Fibroblast of skin of left biceps (primary cell): ENCODE results near the gene MEF2C.
"Not testable (repeated sequence)": the region's sequence is repeated elsewhere in the genome, so short reads cannot be mapped to it uniquely, and the experiment has no call there.

ENCODE experiments used
- DNase-seq, 2 experiments: peaks; one replicate each; pipeline ENCODE4 v3.0.0-alpha.2; 2013; ENCODE audit warnings: low read depth in 2 of 2

The MEF2C gene

DNA sequence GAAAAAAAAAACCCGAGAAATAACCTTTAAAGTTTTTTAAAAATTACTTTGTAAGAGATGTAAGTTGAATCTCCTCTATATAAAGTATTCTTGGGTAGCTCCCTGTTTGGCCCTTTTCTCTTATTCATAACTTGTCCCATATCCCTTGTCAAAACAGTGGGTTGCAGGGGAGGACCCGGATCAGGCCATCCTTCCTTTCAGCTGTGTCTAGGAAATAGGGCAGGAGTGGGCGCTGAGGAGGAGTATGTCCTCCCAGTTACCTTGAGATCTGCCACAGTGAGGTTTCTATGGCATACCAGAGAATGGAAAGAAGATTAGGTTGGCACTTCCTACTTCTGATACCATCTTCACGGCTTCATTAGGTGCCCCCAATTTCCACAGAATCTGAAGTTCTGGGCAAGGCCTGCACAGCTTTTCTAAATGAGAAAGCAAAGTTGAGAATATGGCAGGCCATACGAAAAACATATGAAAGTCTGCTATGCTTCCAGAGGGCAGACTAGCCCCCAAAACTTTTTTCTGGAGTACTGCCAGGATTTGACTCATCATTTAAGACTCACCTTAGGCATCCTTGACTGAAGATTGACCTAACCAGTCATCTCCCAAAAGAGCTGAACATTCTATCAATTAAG, 20.3 kb downstream of the MEF2C start:
- DNase-seq, result no peak

DNA sequence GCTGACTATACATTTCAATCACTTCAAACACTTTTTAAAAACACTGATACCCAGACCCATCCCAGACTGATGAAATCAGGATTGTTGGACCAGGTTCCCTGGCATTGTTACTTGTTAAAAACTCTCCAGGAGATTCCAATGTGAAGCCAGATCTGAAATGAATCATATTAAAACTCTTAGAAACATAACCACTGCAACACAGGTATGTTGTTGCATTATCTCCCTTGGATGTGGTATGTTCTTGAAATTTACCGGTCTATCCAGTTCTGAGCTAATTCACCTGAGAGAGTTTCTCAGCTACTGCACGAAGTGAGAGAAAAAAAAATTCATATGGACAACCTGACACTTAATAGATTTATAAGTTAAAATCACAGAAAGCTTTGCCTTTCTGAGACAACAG, 21.8 kb downstream of the MEF2C start:
- no peak for DNase-seq

DNA sequence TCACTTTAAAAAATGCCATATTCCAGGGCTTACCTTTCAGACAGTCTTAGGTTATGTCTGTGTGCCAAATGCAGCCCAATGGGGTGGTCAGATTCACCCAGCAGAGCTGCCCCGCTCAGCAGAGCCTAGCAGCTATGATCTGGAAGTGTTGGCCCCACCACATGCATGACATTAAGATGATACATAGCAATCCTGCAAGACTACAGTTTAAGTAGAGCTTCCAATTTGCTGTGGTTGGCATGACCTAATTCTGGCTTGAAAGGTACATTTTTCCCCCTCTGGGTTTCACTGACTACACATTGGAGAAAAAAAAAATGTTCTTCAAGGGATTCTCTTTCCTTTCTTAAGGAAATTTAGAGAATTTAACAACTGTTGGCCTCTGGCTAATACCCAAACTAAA, 22.5 kb downstream of the MEF2C start:
- no peak for DNase-seq

DNA sequence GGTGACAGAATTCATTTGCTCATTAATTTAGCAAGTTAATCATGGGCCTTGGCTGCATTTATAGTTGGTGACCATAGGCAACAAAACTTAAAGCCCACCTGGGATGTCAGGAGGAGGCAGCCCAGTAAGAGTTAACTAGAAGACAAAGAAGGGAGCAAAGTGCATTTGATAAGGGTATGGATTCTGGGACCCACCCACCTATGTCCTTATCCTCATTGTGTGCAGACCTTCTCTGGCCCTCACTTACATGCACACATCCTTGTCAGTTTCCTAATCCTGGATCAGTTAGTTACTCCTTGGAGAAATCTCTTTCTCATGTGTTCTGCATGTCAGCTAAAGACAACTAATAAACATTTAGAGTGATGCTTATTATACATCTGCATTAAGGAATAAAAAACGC, 24.6 kb downstream of the MEF2C start:
- no peak for DNase-seq

DNA sequence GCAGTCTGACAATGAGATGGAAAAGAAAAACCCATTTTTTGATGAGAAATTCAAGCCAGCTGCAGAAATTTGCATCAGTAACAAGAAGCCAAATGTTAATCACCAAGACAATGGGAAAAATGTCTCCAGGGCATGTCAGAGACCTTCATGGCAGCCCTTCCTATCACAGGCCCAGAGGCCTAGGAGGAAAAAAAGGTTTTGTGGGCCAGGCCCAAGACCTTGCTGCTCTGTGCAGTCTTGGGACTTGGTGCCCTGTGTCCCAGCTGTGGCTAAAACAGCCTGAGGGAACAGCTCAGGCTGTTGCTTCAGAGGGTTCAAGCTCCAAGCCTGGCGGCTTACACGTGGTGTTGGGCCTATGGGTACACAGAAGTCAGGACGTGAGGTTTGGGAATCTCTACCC, 26.6 kb downstream of the MEF2C start:
- DNase-seq, result not testable (repeated sequence)

DNA sequence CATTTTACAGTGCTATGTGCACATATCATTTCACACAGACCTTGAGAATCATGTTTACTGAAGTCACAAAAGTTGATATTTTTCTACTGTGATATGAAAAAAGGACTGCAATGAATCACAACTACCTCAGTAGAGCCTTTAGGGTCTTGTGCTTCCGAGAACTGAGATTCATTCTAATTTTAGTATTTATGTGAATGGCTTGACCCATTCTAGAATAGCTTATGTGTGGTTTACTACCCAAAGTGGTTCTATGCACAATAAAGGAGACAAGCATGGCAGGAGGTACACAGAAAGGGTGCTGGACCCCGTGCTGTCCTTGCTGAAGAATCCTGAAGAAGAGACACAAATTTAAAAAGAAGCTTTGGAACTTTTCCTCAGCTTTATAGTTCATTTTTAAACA, 28.2 kb downstream of the MEF2C start:
- no peak for DNase-seq

DNA sequence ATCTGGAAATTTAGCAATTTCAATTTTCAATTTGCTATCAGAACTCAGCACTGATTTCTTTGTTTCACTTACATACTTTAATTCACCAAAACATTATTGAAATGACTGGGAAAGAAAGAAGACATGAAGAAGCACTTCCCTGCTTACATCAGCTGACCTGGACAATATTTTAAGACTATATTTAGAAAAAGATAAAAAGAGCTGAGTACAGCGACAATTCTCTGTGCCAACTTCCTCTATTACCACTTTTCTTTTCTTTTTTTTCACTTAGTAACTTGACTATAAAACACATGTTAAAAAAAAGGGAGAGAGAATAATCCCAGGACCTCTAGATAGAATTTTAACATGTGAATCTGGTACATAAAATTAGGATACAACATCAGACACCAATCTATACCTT, 35.6 kb downstream of the MEF2C start:
- no peak for DNase-seq

DNA sequence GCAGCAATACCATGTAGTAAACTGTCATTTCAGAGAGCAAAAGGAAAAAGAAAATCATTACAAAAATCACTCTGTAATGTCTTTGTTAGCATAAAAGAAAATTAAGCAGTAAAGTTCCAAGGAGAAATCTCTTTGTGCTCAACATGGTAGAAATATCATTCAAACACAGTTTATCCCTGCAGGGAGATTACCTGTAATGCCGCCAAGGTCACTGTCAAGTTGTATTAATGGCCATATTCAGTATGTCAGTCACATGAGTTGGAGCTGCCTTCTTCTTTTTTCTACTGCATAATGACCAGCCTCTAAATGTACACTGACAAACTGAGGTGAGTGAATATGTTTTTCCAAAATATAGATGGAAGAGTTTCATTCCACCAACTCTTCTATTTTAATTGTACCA, 36.5 kb downstream of the MEF2C start:
- no peak for DNase-seq

DNA sequence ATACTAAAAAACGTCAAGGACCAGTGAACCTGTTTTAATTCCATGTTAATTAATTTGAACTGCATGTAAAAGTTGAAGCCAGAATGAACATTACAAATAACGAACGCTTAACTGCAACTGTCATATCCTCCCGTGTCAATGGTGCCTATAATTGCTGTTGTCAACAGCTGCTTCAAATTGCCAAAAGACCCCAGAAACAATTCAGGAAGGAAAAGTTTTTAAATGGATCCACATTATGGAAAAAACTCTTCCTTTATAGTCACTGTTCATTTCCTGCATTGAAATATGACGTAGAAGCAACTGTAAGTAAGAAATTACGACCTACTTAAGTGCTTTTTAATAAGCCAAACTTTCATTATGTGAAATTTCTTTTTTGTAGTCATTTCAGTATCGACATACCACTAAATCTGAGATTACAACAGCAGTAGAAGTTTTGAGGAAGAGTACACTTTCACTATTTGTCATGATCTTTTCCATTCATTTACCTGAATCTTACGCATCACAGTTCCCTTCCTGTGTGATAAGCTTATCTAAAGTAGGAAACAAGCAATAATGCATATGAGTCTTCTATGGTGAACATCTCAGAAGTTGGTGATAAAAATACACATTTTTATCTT, 37.8 kb downstream of the MEF2C start:
- no peak for DNase-seq

DNA sequence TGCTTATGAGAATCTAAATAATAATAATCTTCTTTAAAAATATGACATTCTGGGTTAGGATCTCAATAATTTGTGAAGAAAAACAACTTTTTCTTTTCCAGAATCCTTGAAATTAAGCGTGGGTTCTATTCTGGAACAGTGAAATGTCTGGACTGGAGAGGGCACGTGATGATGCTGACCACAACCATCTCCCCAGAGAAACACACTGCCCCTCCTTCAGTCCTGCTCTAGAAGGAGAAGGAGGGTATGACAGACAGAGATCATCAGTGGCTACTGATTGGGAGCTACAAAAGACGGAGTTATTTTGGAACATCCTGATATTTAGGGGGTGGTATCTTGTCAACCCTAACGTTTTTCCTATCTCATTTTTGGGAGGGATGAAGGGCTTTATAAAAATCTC, 40.2 kb downstream of the MEF2C start:
- DNase-seq, result no peak

DNA sequence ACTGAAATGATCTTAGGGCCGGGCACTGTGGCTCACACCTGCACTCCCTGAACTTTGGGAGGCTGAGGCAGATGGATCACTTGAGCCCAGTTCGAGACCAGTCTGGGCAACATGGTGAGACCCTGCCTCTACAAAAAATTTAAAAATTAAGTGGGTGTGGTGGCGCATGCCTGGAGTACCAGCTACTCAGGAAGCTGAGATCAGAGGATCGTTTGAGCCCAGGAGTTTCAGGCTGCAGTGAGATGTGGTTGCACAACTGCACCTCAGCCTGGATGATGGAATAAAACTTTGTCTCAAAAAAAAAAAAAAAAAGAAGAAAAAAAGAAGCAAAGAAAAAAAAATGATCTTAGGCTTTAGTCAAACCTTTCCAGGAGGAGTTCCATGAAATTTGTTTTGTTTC, 41.8 kb downstream of the MEF2C start:
- DNase-seq, result no peak

DNA sequence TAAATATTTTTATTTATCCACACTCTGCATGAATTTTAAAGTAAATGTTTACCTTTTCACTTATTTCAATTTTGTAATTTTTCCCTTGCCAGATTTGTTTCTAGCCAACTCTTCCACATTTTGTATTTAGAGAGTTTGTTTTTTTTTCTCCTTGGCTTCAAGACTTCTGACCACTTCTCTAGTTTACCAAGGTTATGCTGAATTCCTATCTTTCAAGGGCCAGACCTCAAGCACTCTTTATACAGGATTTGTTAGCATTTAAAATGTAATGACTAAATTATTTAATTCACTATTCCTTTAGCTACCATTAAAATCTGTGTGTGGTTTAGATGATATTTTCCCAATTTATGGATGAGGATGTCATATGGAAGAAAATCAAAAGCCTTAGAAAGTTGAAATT, 42.5 kb downstream of the MEF2C start:
- DNase-seq, result no peak

DNA sequence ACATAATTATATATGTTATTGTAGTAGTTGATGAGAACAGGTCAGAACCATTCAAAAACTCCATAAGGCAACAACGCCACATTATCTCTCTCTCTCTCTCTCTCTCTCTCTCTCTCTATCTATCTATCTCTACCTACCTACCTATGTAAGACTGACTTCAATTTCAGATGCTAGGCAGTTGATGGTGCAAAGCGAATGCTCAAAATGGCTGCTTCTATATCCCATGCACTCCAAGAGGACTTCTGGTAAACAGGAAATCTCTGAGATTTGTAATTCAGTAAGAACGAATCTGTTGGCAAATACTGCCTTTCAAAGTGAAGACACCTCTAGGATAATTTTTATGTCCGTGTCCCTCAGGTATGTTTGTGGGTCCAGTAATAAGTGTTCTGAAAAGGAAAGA, 43.7 kb downstream of the MEF2C start:
- no peak for DNase-seq

DNA sequence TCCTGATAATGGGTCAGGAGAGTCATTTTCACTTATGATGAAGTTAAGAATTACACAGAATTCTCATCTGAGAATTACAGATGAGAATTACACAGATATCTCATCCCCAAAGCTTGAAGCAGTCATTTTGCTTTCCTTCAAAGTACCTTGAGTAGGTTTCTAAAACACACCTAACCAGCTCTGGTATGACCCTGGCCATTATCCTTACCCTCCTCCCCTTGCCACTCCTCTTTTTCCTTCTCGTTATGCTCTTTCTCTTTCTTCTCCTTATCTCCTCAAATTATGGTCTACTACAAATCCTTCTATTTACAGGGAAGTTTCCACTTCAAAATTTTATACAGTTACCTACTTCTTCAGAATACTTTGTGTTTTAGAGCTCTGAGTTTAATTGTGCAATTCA, 44.5 kb downstream of the MEF2C start:
- DNase-seq, result no peak

DNA sequence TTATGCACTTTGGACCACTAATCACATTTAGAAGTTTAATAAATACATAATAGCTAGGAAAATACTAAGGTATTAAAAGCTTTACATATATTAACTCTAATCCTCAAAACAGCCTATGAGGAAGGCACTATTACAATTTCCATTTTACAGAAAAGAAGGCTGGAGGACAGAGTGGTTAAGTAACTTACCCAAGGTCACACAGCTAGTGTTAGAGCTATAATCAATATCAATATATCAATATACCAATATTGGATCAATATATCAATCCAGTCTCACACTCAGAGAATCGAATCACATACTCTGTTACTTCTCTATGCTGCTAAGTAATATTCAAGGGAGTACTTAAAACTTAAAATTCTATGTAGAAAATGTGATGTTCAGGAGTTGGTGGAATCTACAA, 45.2 kb downstream of the MEF2C start:
- DNase-seq, result no peak

DNA sequence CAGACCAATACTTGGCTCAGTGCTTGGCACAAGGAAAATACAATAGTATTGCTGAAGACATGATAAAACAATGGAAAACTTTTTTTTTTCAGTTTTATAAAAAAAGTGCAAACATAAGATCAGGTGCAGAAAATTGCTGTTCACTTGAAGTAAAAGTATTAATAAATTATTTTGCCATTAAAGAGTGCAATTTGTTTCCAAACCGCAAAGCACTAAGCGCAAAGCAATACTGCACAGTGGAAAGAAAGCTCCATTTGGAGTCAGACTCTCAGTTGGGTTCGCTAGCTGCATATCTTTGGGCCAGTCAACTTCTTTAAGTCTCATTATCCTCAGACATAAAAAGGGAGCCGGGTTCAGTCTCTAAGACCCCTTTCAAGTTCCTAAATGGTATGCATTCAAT, 45.8 kb downstream of the MEF2C start:
- DNase-seq, result no peak

DNA sequence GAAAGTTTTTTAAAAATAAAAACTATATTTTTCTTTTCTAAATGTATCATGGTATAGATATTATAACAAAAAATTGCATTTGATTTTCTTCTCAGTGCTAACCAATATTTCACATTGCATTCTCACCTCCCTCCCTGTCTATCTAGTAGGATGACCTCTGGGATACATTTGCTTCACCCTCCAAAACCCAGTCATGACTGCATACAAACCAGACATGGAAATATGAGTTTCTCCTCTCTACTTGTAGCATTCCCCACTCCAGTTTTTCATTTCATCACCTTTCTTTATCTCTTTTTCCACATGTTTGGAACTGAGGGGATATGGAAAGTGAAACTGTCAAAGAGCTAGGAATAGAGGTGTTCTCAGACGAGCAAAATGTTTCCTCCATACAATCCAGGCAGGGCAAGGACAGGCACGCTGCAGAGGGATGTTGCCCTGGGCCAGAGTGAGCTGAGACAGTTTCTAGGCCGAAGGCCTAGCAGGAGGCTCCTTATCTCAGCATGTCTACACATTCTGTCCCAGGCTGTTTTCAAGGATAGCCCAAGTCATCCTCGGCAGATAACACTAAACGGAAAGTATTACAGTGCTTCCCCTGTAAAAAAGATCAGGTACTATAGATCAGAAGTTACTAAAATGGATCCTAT, 46.7 kb downstream of the MEF2C start:
- no peak for DNase-seq

DNA sequence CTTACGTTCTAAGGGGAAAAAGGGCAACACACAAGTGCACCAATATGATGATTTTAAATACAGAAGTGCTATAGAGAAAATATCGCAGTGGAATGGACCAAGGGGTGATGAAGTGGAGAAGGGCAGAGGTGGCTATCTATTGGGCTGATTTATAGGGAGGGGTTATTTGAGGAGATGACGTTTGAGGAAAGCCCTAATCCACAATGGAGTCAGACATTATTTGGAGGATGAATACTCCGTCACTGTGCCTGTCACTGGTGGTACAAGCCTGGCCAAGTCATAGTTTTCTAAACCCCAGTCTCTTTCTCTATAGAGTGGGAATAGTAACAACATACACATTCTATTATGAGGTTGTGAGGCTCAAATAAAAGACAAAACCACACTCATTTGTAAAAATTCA, 48.5 kb downstream of the MEF2C start:
- no peak for DNase-seq

DNA sequence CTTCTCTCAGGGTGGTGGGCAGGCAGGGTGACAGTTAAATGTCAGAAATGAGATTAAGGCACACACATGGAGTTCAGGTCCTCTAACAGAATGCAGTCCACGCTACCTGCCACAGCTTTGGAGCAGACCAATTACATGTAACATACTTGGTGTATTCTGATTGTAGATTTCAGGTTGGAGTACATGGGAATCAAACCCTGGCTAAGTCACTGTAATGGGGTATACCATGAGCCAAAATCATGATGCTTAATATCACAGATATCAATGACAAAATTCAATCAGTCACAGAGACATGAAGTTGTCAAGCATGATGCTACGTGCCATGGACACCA, 48.9 kb downstream of the MEF2C start:
- DNase-seq, result no peak

DNA sequence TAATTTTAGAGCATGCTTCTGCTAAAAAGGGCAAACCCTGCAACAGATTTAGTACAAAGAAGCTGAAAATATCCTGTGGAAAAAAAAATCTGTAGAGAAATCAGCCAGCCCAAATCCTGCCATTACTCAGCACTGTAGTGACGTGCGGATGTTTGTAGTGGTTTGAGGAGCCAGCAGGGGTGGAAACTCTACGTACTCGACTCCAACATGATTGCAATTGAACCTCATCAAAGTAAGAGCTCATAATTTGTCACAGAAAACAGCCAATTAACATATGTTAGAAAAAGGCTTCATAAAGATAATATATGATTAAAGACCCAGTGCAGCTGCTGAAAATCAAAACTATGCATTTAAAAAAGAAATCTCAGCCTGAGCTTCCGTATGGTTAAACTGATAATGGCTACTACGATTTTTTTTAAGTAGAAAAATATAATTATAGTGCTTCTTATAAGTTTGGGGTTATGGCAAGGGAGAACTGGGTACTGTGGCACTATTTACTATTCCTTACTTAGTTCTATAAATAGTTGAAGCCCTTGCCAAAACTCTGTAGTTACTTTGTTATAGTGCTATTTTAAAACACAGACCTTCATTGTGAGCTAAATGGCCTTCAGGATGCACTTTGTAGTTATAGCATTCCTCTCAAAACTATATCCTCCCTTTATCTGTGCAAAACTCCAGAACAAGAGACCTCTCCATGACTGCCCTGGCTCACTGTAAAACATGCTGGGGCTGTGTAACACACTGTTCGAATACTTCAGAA, 49.4 kb downstream of the MEF2C start:
- DNase-seq, result peak; percentile 36

DNA sequence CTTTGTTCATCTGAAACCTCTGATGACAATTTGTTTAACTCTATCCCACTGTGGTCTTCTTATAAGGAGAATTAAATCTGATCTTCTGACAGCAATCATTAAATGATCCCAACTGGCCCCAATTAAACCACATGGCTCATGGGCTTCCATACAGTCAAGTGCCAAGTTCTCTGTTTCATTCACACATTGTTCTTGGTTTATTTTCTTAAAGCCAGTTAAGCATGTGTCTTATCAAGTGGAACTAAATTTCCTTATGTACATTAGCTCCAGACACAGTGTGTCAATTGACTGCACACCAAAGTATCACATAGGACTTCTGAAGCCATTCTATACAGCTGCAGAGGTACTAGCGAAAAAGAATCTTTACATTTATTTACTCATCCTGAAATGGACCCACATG, 51.2 kb downstream of the MEF2C start:
- DNase-seq, result no peak

DNA sequence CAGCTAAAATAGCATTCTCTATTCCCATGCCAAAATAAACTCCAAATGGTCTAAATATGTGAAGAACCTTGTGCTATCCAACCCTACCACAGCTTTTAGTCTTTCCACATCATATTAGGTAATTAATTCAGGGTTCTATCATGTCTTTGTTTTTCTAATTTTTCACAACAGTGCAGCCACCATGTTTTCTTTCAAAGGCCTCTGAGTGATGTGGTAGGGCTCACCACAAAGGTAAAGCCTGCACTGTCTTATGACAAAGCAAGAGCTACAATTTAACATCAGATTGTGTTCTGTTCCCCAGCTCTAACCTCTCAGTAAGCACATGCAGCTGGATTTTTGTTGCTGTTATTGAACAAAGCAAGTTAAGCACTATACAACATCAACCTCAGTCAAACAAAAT, 52.4 kb downstream of the MEF2C start:
- no peak for DNase-seq

DNA sequence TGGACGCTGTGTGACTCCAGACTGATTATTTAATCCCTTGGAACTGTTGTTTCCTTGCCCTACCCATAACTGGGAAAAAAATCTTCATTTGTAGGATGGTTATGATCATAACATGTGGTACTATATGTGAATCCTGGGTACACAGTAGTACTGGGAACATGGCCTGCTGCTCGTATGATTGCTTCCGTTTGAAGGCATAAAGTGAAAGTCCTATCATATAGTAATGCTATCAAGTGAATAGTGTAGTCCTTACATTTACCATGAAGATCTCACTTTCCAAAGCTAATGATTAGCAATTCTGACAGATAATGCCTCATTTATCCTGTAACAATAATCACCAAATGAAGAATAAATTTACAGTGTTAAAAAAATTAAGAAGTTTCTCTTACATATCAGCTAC, 53.2 kb downstream of the MEF2C start:
- no peak for DNase-seq
